ENCODE data around the gene LHX1.

The LHX1 gene

DNA sequence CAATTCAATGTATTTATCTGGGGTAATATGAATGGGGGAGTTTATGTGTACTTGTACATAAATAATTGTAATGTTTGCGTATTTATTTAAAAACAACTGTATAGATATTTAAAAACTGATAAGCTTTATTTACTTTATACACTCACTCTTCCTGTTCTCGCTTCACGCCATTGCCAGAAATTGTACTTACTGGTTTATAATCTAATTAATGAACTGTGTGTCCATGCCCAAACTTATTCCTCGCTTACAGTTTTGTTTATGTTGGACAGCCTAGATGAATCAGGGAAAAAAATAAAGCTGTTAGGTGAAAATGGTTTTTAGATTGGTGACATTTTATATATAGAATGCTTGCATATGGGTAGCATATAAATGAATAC lies 42.3 kb downstream of the LHX1 start:
- DNase-seq (no peak), ATAC-seq (ENCODE audit: insufficient read depth, low read depth) (no peak)
- TF ChIP-seq EZH2 (IDR thresholded peaks at IDR 0.05; ENCODE audit: borderline replicate concordance, low read depth, low read length, severe bottlenecking), result no peak
- Histone ChIP-seq H3K27me3 (ENCODE audit: insufficient read depth, low read length, poor library complexity) (no peaks in the 10 kb centered on the region), H3K4me1 (ENCODE audit: insufficient read depth, low read length) (no peaks in the 10 kb centered on the region), H3K4me3 (ENCODE audit: low read depth in 1 of 2, low read length in 2 of 2) (no peak overlapping the region), H2AFZ (ENCODE audit: low read depth, low read length) (no peak overlapping the region), H3K36me3 (ENCODE audit: insufficient read depth, low read length) (peaks cover 23% of the 10 kb centered on the region), H3K9me3 (ENCODE audit: insufficient read depth, low read length, severe bottlenecking) (no peaks in the 10 kb centered on the region), H3K9ac (ENCODE audit: low read depth, low read length) (no peak overlapping the region), H4K20me1 (ENCODE audit: insufficient read depth, low read length) (peaks cover 13% of the 10 kb centered on the region; the same call in 1 of the 2 replicates), H3K4me2 (ENCODE audit: insufficient read depth, low read length) (no peak overlapping the region), H3K27ac (ENCODE audit: low read length) (no peak overlapping the region), H3K79me2 (ENCODE audit: insufficient read depth, low read length) (peaks cover 94% of the 10 kb centered on the region)

DNA sequence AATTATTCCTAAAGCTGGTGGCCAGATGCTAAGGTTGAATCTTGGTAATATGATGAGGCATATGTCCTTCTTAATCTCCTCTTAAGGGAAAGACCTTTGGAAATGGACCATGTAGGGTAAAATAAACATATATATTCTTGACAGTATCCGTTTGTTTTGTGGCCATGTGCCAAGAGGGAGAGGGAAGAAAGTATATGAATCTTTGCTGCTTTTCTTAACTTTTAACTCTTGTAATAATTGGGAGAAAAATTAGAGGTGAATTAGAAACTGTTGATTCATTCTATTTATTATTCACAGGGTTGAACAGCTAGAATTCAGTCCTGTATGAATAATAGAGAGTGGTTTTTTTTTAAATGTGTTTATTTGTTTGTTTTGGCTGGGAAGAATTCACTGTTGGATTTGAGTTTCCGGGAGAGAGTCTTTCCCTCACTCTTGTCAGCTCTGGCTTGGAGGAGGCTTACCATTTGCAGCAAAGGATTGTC lies 43.0 kb downstream of the LHX1 start:
- H3K4me2 ChIP-seq (ENCODE audit: insufficient read depth, low read length), result no peak overlapping the region
- H3K9ac ChIP-seq (ENCODE audit: low read depth, low read length), result no peak overlapping the region
- H3K4me1 ChIP-seq (ENCODE audit: insufficient read depth, low read length), result no peaks in the 10 kb centered on the region
- peaks cover 26% of the 10 kb centered on the region for H3K36me3 ChIP-seq (ENCODE audit: insufficient read depth, low read length)
- H3K79me2 ChIP-seq (ENCODE audit: insufficient read depth, low read length), result peaks cover 90% of the 10 kb centered on the region
- no peaks in the 10 kb centered on the region for H3K27me3 ChIP-seq (ENCODE audit: insufficient read depth, low read length, poor library complexity)
- DNase-seq, result no peak
- H3K4me3 ChIP-seq (ENCODE audit: low read depth in 1 of 2, low read length in 2 of 2), result no peak overlapping the region
- peaks cover 16% of the 10 kb centered on the region; the same call in 1 of the 2 replicates for H4K20me1 ChIP-seq (ENCODE audit: insufficient read depth, low read length)
- ATAC-seq (ENCODE audit: insufficient read depth, low read depth), result no peak
- no peak overlapping the region for H3K27ac ChIP-seq (ENCODE audit: low read length)
- no peak overlapping the region for H2AFZ ChIP-seq (ENCODE audit: low read depth, low read length)
- H3K9me3 ChIP-seq (ENCODE audit: insufficient read depth, low read length, severe bottlenecking), result no peaks in the 10 kb centered on the region
- TF ChIP-seq, protein P1, sequence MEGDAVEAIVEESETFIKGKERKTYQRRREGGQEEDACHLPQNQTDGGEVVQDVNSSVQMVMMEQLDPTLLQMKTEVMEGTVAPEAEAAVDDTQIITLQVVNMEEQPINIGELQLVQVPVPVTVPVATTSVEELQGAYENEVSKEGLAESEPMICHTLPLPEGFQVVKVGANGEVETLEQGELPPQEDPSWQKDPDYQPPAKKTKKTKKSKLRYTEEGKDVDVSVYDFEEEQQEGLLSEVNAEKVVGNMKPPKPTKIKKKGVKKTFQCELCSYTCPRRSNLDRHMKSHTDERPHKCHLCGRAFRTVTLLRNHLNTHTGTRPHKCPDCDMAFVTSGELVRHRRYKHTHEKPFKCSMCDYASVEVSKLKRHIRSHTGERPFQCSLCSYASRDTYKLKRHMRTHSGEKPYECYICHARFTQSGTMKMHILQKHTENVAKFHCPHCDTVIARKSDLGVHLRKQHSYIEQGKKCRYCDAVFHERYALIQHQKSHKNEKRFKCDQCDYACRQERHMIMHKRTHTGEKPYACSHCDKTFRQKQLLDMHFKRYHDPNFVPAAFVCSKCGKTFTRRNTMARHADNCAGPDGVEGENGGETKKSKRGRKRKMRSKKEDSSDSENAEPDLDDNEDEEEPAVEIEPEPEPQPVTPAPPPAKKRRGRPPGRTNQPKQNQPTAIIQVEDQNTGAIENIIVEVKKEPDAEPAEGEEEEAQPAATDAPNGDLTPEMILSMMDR (IDR thresholded peaks at IDR 0.05; ENCODE audit: borderline replicate concordance, extremely low read depth, low read length, poor library complexity, severe bottlenecking), result no peak
- TF ChIP-seq EZH2 (IDR thresholded peaks at IDR 0.05; ENCODE audit: borderline replicate concordance, low read depth, low read length, severe bottlenecking), result no peak

DNA sequence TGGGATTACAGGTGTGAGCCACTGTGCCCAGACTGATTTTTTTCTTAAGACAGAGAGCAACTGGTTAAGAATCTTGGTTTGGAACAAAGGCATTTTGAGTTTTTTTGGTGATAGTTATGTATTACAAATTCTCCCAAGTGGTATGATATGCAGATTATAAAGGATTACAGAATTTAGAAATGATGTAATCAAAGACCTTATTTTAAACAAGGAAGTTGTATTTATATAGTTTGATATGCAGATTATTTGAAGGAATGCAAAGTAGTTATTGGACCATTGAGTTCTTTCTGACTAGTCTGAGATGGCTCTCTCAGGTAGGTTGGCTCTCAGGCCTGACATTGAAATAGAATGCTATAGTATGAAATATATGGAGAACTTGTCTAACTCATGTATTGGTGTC lies 46.3 kb downstream of the LHX1 start:
- Histone ChIP-seq H3K27ac (ENCODE audit: low read length) (no peak overlapping the region), H3K4me1 (ENCODE audit: insufficient read depth, low read length) (no peaks in the 10 kb centered on the region), H3K9me3 (ENCODE audit: insufficient read depth, low read length, severe bottlenecking) (no peaks in the 10 kb centered on the region), H2AFZ (ENCODE audit: low read depth, low read length) (no peak overlapping the region), H3K36me3 (ENCODE audit: insufficient read depth, low read length) (peaks cover 54% of the 10 kb centered on the region), H3K27me3 (ENCODE audit: insufficient read depth, low read length, poor library complexity) (no peaks in the 10 kb centered on the region), H3K4me2 (ENCODE audit: insufficient read depth, low read length) (no peak overlapping the region), H3K9ac (ENCODE audit: low read depth, low read length) (no peak overlapping the region), H4K20me1 (ENCODE audit: insufficient read depth, low read length) (peaks cover 10% of the 10 kb centered on the region; the same call in 1 of the 2 replicates), H3K79me2 (ENCODE audit: insufficient read depth, low read length) (peaks cover 65% of the 10 kb centered on the region), H3K4me3 (ENCODE audit: low read depth in 1 of 2, low read length in 2 of 2) (no peak overlapping the region)
- DNase-seq (no peak), ATAC-seq (ENCODE audit: insufficient read depth, low read depth) (no peak)
- TF ChIP-seq, protein P1 (IDR thresholded peaks at IDR 0.05; ENCODE audit: borderline replicate concordance, extremely low read depth, low read length, poor library complexity, severe bottlenecking), result no peak
- no peak for TF ChIP-seq EZH2 (IDR thresholded peaks at IDR 0.05; ENCODE audit: borderline replicate concordance, low read depth, low read length, severe bottlenecking)

DNA sequence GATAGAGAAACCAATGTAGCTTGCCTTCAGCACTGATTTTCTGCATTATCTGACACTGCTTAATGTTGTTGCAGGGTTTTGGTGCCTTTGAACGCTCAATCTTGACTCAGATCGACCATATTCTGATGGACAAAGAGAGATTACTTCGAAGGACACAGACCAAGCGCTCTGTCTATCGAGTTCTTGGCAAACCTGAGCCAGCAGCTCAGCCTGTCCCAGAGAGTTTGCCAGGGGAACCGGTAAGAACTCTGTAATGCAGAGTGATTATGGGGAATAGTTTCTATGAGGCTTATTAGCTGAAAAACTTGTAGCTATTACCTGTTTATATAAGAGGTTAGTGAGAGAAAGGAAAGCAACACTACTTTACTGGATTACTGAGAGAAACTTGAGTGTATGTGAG lies 51.9 kb downstream of the LHX1 start:
- DNase-seq (no peak), ATAC-seq (ENCODE audit: insufficient read depth, low read depth) (no peak)
- Histone ChIP-seq H3K27me3 (ENCODE audit: insufficient read depth, low read length, poor library complexity) (no peaks in the 10 kb centered on the region), H2AFZ (ENCODE audit: low read depth, low read length) (no peak overlapping the region), H3K79me2 (ENCODE audit: insufficient read depth, low read length) (peaks cover 19% of the 10 kb centered on the region), H3K4me2 (ENCODE audit: insufficient read depth, low read length) (no peak overlapping the region), H3K9ac (ENCODE audit: low read depth, low read length) (no peak overlapping the region), H4K20me1 (ENCODE audit: insufficient read depth, low read length) (peaks cover 18% of the 10 kb centered on the region), H3K9me3 (ENCODE audit: insufficient read depth, low read length, severe bottlenecking) (no peaks in the 10 kb centered on the region), H3K4me3 (ENCODE audit: low read depth in 1 of 2, low read length in 2 of 2) (no peak overlapping the region), H3K27ac (ENCODE audit: low read length) (no peak overlapping the region), H3K36me3 (ENCODE audit: insufficient read depth, low read length) (peaks cover 89% of the 10 kb centered on the region), H3K4me1 (ENCODE audit: insufficient read depth, low read length) (no peaks in the 10 kb centered on the region)
- TF ChIP-seq EZH2 (IDR thresholded peaks at IDR 0.05; ENCODE audit: borderline replicate concordance, low read depth, low read length, severe bottlenecking), result no peak
- TF ChIP-seq, protein P1 (IDR thresholded peaks at IDR 0.05; ENCODE audit: borderline replicate concordance, extremely low read depth, low read length, poor library complexity, severe bottlenecking), result no peak

All from DND-41 (cell line).